ENCODE results near the gene IGF1R.

Gene IGF1R

DNA sequence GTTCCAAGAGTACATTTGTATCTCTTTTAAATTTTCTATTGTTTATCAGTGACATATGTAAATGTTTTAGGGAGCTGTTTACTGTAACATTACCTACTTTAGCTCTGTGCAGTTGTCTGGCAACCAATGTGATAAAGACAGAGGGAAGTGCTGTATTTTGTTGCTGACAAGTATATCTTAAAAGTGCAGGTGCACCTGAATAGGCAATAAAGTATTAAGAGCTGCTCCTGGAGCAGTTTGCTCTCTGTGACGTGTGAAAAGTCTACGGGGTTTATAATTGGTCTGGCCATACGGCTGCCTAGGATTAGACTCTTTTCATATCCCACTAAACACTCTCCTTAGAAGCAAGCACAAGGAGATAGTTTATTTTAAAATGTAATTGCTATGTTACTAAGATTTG, 178.3 kb downstream of the IGF1R start:
- DNase-seq (ENCODE audit: low read depth, low spot score) = no peak

GRCh38 chr15:98827217-98827616, 178.9 kb downstream of the IGF1R start:
- DNase-seq (ENCODE audit: low read depth, low spot score) = no peak

DNA sequence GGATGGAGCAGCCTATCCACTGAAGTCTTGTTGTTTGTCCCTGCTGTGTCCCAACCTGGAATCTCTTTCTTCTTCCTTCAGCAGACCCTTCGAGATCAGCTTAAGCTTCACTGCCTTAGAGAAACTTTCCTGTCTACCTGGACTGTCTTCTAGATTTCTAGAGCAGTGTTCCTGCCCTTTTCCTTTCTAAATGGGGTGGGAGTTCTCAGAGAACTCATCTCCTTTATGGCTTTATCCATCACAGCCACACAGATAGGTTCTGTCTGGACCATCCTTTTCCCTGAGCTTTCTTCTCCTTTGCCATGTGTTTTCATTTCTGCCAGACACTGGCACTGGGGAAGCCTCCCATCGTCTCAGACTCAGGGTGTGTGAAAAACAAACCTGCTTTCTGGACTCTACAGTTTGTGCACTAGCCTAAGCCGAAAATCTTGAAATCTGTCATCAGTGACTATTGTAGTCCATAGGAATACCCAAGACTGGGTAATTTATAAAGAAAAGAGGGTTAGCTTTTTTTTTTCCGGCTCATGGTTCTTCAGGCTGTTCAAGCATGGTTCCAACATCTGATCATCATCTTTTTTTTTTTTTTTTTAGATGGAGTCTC, 181.8 kb downstream of the IGF1R start:
- no peak for DNase-seq (ENCODE audit: low read depth, low spot score)

GRCh38 chr15:98834976-98835375, 186.6 kb downstream of the IGF1R start:
- DNase-seq (ENCODE audit: low read depth, low spot score) = no peak

- no peak for DNase-seq (ENCODE audit: low read depth, low spot score)
Measured at GRCh38 chr15:98835876-98836275, 187.5 kb downstream of the IGF1R start.

GRCh38 chr15:98838387-98839259, 190.3 kb downstream of the IGF1R start:
- no peak for DNase-seq (ENCODE audit: low read depth, low spot score)

DNA sequence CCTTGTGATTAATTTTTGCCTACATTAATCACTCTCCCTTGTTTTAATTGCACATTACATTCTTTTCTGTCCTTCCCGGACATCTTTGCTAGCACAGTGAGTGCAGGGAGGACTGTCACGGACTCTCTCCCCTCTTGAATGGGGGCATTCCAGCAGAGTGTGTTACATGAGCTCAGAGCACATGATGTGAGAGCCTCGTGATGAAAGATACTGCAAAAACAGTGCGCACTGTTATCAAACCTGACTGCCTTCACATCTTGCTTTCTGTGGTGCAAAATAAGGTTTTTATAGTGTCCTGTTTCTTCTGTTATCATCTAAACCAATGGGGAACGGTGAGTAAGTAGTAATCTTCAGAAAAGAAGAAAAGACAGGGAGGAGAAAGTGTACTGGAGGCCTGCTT, 191.7 kb downstream of the IGF1R start:
- DNase-seq (ENCODE audit: low read depth, low spot score) = no peak

DNA sequence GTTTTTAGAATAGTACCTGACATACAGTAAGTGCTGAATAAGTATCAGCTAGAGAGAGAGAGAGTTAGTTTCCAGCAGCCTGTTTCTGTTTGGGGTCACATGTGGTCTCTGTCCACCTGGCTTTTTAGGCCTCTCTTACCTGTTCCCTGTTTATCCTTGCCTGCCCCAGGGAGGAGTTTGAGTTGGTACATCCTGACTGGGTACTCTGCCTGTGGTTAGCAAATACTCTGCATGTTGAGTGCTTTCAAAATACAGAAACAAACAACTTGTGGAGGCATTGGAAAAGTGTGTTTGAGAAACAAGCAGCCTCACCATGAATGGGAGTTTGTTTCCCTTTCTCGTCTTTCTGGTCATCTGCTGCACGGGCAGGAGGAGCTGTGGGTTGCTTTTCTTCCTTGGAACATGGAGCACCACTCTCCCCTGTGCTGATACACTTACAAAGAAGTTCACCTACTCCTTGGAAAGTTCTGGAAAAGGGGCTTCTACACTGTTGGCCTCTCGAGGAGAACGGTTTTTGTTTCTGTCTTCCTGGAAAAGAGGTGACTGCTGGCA, 193.2 kb downstream of the IGF1R start:
- DNase-seq (ENCODE audit: low read depth, low spot score) = no peak

DNA sequence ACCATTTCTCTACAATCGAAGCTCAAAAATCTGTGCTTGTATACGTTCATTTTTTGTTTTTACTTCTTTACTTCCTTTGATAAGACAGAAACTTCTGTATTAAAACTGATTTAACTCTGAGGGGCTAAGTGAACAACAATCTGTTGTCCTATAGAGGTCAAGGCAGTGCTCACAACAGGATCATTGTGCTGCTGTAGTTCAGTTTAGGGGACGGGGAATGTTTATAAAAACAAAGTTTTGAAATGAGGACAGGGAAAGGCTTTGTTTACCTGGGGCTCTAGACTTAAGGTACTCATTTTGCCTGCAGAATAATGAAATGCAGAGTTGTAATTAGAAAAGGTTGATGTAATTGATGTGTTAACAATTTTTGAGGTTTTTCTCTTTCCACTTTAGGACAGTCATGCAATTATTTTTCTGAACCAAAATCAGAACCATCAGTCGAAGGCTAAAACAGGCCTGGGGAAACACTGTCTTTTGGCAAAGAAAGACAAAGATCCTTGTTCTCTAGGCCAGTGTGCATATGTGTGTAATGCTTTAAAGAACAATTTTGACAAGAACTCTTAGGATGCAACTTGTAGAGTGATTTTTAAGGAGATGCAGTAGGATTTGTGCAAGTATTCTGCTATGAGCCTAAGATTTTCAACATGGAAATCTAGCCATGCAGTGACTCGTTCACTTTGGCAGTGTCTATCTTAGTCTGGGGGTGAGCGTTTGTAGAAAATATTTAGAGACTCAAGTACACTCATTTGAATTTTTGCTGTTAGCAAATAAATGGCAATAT, 194.0 kb downstream of the IGF1R start:
- DNase-seq (ENCODE audit: low read depth, low spot score) = no peak

DNA sequence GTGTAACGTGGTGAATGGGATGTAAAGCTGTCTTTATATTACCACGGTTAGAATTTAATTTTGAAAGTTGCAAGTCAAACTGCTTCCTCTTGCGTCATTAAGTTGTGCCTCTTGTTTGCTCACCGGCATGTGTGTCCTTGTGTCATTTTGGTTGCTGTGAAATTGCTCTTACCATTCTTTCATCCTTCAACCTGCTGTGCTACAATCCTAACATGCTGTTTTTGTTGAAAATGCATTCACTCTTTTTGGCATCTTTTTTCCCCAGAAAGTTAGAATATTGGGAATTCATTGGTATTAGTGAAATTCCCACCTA, 194.6 kb downstream of the IGF1R start:
- no peak for DNase-seq (ENCODE audit: low read depth, low spot score)

DNA sequence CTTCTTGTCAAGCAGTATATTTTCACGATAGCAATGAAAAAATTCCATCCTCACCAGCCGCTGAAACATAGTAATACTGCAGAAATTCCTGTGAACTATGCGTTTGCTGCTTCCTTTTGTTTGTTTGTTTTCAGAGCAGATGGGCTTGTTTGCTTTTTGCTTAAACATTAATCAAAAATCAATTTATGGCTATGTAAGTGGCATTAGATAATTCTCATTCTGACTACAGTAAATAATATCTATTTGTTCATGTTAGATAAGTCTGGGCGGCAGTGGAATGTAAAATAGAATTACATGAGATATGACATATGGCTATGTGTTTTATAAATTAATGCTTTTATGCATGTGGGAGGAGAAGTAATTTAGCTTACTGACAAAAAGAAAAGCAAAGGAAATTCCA, 195.5 kb downstream of the IGF1R start:
- DNase-seq (ENCODE audit: low read depth, low spot score) = no peak

GRCh38 chr15:98844261-98844660, 195.9 kb downstream of the IGF1R start:
- no peak for DNase-seq (ENCODE audit: low read depth, low spot score)

DNA sequence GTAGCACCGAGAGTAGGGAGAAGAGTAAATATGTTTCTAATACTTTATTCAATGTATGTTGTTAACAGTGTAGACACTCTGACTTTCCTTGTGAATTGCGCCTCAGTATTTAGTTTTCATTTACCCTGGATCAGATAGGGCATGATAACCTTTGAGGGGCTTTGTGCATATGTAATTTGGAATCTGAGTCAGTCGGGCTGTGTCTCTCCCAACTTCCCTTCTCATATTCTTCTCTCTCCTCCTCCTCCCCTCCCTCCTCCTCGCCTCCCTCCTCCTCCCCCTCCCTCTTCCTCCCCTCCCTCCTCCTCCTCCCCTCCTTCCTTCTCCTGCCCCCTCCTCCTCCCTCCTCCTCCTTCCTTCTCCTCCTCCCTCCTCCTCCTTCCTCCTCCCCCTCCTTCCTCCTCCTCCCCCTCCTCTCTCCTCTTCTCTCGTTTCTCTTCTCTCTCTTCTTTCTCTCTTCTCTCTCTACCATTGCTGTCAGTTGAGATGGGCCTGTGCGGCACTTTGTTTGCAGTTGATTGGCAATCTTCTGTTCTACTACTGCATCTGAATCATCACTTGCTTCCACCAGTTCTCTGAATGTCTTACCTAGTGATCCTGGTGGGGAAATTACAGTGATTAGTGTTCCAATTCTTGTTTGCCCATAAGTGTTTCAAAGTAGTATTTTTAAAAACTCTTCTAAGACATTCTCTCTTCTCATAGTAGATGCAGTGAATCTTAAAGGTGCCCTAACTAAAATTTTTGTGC, 197.0 kb downstream of the IGF1R start:
- DNase-seq (ENCODE audit: low read depth, low spot score) = no peak

DNA sequence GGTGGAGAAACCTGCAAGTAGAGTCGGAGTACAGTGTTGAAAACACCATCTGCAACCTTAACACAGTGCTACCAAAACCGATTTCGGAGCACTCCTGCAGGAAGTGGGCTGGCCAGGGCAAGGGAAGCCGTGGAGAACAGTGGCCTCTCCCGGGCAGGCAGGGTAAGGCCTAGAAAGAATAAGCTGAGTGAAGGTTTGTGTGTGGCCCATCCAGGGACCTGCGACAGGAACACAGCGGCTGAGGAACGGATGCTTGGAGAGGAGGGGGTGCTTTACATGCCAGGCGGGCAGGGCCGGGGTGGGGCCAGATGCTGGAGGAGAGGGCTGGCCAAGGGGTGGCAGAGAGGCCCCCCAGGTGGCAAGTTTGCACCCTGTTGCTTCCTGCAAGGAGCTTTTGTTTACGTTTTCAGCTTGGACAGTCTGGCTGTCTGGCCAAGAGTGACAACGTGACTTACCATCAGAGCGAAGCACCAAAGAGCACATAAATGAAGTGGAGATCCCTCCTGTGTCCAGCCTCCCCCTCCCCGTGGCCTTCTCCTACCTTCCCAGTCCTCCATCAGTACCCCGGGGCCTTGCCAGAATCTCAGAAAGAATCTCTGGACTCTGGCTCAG, 202.7 kb downstream of the IGF1R start:
- no peak for DNase-seq (ENCODE audit: low read depth, low spot score)

GRCh38 chr15:98853161-98853560, 204.8 kb downstream of the IGF1R start:
- DNase-seq (ENCODE audit: low read depth, low spot score) = peak; percentile 87

DNA sequence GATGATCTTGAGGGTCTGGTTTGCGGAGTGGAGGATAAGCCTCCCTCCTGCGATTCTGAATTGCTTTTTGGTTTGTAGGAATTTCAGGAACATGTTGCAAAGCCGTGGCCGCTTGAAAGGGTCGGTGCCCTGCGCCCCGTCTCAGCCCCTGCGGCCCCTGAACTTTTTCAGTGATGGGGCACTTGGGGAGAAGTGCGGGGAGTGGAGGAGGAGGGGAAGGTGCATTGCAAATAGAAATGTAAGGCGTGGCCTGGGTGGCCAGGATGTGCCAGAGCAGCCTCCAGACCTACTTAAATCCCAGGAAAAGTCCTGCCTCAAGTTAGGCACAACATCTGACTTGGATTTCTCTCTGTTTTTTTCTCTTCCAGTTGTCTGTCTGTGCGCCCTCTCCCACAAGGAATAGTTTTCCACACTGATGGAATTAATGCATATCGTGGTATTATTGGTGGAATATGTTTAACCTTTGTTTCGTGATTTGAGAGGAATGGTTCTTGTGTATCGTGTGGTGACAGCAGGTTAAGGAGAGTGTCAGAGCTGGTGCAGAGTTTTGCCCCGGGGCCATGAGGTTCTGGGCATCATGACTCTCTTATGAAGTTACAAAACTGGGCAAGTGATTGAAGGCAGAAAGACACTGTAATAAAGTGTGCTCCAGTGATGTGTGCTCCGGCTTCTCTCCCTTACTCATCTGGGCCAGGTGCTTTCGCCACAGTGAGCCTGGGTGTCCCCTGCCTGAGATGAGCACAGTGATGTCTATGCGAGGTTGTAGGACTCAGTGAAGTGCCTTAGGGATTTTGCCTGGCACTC, 205.5 kb downstream of the IGF1R start:
- no peak for DNase-seq (ENCODE audit: low read depth, low spot score)

DNA sequence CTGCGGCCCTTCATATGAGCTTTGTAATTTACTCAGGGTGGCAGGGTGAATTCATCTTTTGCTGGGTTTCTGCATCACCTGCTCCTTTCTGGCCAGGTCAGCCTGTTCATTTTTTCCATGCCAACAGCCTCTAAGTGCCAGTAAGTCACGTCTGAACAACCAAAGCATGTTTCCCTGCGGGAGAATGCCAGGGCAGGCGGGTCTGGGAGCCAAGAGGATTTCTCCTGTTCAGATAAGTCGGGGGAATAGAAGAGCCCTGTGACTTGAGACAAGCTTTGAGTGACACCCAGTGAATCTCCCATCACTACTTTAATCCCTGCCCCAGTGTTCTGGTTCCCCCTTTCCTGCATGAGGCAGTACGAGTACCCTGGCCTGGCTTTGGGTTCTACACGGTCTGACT, 206.2 kb downstream of the IGF1R start:
- DNase-seq (ENCODE audit: low read depth, low spot score) = no peak

DNA sequence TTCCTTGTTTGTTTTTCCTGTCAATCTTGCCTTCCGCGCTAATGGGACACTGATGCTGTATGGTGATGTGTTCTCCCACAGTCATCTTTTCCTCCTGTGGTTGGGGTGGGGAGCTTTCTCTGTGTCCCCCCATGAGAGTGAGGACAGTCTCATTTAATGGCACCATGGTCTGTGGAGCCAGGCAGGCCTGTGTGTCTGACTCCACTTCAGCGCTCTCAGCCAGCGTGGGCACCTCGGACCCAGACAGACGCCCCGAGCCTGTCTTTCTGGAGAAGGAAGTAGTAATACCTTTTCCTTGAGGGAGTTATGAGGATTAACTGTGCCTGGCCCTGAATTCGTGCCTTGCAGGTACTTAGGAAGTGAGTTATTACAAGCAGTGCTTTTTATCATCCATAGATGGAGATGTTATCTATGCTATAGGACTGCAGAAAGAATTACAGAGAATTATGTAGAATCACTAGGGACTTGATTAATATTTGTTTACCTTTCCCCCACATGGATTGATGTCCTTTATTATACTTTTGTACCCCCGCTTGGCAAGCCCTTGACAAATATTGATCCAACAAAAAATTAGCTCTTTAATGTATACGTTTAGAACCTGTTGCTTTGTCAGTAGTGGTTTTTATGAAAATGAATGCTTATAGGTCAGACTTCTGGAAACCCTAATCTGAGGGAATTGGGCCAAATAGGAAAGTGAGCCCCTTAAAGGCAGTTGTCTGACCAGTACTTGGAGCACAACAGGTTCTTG, 206.9 kb downstream of the IGF1R start:
- no peak for DNase-seq (ENCODE audit: low read depth, low spot score)

GRCh38 chr15:98855815-98856531, 207.6 kb downstream of the IGF1R start:
- no peak for DNase-seq (ENCODE audit: low read depth, low spot score)
